ENCODE data around the gene FUBP3.

The FUBP3 gene

DNA sequence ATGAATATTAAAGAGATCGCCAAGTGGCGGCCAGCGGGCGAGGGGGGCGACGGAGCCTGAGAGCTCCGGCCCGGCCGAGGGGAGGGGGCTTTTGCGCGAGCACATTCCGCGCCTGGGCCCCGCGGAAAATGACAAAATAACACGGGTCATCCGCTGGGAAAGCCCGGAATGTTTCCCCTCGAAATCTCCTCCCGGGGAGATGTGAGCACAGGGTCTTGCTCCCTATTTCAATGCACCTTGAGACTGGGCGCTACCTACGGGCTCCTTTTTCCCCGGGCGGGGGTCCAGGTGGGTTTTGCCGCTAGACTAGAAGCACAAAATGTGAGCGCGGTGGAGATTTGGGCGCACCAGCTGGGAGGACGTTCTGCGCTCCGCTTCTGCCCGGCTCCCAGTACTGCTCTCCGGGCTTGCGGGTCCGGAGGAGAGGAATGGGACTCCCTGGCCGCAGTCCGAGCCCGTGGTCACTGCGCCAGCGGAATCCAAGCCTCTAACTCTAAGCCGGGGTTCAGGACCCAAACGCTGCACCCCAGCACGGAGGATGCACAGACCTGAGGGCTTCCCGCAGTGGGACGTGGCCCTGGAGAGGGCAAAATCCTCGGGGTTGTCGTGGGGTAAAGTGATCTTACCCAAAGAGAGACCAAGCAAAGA is 82.2 kb downstream of the FUBP3 start:
- DNase-seq = no peak

DNA sequence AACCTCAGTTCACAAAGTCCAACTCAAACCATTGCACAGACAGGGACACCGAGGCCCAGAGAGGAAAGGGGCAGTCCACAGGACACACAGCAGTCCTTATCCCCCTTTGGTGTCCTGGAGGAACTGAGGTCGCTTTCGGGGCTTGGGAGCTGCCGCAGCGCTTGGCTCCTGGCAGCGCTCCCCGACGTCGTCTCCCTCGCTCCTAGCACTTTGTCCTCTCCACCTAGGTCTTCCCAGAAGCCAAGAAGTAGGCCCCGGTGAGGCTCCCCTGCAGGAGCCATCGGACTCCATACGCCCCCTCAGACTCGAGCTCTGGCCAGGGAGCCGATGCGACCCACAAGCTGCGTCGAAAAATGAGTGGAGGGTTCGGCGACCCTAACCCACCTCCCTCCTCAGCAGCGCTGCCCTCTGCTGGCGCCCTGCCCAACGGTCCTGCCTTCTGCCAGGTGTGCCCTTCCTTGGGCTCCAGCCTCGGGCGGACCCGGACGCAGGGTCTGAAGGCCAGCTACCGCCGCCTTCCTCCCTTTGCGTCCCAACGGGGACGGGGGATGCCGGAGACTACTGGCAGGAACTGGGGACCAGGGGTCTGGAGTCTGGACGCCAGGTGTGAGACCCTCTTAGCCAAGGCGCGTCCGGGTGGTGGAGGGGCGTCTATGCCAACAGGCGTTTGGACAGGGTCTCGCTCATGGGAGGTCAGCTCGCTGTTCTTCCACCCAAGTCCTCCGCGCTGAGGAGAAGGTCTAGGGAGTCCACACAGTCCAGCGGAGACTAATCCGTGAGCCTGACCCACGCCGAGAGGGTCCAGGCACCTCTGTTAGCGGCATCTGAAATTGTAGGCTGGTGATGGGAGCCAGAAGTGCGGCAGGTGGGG is 83.0 kb downstream of the FUBP3 start:
- no peak for DNase-seq

DNA sequence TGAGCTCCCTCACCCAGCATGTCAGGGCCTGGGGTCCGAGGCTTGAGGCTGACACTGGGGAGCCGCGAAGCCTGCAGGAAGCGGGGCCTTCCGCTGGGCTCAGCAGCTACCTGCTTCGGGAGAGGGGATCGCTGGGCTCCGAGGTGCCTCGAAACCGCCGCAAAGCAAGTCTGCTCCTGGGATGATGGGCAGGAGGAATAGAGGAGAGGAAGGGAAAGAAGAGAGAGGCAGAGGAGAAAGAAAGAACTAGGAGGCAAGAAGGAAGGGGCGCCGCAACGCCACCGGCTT is 83.5 kb downstream of the FUBP3 start:
- no peak for DNase-seq

DNA sequence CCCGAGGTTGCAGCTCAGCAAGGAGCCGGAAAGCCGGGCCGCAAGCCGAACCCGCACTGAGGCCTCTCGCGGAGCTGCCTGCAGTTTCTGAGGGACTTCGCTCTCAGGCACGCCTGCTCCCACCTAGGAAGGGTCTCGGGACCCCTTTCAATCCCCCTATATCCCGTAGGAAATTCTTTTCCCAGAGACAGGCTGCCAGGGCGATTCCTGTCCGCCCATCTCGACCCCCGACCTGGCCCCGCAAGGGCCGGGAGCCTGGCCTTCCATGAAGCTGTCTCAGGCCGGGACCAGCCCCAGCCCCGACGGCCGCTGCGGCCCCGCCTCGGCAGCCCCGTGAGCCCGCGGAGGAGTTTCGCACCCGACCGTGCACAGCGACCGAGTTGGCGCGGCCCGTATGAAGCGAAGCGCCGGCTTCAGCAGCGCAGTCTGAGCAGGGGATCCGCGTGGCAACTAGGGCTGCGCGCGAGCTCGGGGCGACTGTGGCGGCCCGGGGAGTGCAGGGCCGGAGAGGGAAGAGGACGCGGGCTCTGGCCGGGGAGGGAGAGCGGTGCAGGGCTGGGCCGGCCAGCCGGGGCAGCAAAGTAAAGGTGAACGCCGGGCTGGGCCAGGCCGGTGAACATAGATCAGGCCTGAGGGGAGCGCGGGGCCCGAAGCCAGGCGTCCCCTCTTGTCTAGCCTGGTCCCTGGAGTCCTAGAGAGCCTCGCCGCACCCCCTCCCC is 84.0 kb downstream of the FUBP3 start:
- no peak for DNase-seq

DNA sequence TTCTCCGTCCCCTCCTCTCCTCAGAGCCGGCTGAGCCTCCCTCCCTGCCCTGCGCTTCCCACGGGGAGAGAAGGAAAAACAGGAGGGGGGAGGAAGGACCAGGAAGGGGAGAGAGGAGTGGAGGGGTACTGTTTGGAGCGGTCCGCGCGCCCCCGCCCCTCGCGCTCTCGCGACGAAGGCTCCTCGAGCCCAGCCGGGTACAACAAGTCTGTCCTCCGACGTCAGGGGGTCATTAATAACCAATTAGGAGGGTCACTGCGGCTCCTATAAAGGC is 84.5 kb downstream of the FUBP3 start:
- DNase-seq = no peak

DNA sequence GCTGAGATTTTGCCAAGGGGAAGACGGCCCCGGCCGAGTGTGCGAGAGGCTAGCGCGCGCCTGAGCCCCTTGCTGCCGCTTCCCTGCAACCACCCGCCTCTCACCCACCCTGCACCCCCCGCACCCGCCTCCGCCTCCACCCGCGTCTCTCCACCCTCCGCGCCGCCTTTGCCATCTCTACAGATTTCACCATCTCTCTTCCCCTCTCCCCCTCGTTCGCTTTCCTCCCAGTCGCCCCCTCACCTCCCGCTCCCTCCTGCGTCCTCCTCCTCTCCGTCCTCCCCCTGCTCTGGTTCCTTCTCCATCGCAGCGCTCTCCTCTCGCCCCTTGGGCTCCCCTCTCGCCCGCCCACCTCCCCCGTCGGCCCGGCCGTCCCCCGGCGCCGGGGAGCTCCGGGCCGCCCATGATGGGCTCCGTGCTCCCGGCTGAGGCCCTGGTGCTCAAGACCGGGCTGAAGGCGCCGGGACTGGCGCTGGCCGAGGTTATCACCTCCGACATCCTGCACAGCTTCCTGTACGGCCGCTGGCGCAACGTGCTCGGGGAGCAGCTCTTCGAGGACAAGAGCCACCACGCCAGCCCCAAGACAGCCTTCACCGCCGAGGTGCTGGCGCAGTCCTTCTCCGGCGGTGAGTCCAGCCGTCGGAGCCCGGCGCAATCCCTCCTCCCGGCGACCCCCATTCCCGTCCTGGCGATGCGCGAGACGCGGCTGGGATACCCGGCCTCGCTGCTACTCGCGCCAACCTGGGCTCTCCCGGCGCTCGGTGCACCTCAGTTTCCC is 85.1 kb downstream of the FUBP3 start, which contains the start of gene PRDM12:
Gene PRDM12 (plus strand): TSS at position 344 of the 778 bp plus-strand sequence. CDS start 60 bp downstream, at position 404.
- no peak for DNase-seq

DNA sequence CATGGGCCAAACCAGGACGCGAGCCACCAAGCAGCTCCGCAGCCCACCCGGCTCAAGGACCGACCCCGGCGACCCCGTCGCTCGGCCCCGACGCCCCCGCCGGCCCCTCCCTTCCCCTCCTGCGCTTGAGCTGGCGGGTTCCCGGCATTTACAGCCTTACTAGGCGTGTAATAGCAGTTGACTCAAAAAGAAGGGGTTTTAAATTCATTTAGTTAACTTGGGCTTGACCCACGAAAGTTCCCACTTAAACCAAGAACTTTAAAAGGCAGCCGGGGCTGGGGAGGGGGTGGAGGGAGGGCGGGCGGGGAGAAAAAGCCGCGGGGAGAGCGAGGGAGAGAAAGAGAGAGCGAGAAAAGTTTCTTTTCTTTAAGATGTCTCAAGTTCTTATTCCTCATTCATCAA is 85.7 kb downstream of the FUBP3 start:
- DNase-seq = no peak

DNA sequence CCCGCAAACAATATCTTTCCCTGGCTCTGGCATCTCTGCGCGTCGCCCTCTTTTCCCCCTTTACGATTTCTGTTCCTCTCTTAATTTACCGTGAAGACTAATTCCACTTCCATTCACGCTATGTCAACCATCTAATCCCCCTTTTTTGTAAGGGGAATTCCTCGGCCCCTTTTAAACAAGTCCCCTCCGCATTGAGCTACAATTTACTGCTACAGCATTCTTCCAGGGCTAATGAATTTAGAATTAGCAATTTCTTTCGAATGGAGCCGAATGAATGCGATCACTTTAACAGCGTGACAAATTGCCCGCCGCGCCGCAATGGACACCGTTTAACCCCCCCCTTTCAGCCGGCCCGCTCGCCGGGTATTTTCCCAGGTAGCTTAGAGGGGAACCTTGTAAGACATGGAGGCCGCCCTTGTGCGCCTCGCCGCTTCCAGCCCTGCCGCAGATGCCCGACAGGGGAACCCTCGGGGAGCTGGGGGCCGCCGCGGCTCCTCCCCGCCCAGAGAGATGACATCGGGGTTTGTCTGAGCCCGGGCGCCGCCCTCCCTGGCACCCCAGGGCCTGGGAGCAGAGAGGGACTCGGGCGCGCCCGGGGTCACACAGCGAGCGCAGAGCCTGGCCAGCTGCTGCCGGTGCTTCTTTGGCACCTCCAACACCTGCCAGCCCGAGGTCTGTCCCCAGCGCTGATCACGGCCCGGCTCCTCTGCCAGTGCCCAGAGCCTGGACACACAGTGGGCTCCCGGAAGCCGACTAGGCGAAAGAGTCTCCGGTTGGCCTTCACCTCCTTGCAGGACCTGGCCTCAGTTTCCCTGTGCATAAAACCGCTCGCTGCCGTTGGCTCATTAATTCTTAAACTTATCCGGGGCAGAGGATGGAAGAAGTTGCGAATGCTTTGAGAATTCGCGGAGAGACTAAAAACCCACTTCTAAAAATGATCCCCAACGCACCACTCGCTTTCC is 86.3 kb downstream of the FUBP3 start:
- no peak for DNase-seq

DNA sequence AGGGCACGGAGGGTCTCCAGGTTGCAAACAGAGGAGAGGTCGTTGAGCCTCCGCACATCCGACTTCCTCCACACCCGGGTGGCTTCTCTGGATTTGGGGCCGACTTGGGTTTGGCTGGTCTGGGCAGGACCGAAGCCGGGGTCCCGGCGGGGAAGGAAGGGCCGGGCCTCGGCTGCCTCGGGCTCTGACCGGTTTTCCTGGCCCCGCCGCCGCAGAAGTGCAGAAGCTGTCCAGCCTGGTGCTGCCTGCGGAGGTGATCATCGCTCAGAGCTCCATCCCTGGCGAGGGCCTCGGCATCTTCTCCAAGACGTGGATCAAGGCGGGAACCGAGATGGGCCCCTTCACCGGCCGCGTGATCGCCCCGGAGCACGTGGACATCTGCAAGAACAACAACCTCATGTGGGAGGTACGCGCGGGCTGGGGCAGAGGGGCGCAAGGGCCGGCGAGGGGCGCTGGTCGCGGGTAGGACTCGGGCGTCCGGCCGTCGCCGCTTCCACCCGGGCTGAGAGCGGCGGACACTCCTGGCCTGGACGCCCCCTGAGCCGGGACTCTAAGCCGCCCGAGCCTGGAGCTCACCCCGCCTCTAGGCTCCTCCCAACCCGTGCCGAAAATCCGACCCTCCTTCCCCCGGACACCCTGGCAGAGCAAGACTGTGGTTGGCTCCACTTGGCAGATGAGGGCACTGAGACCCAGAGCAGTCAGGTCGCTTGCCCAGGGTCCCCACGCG is 87.2 kb downstream of the FUBP3 start:
- no peak for DNase-seq

DNA sequence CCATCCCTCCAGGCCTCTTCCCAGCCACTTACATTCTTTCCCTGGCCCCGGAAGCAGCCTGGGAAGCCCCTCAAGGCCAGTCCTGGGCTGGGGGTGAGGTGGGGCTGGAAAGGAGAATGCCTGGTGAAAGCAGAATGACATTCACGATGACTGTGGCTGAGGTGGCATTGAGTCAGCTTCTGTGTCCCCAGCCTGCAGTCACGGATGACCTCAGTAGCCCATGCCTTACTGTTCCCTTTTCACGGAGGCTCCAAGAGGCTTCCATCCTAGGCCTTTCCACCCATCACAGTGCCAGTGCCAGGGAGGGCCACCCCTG is 87.7 kb downstream of the FUBP3 start:
- no peak for DNase-seq

DNA sequence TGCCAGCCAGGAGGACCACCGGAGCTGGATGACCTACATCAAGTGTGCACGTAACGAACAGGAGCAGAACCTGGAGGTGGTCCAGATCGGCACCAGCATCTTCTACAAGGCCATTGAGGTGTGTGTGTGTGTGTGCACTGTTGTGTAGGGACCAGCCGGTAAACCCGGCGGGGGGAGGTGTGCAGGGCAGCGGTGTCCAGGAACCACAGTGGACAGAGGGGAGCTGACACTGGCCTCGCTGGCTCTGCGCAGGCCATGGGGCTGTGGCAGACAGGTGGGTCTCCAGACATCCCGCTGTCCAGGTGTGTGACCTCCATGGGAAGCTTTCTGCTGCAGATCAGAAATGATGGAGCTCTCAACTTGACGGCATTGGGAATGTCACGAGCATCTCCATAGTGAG is 88.8 kb downstream of the FUBP3 start:
- DNase-seq = no peak

DNA sequence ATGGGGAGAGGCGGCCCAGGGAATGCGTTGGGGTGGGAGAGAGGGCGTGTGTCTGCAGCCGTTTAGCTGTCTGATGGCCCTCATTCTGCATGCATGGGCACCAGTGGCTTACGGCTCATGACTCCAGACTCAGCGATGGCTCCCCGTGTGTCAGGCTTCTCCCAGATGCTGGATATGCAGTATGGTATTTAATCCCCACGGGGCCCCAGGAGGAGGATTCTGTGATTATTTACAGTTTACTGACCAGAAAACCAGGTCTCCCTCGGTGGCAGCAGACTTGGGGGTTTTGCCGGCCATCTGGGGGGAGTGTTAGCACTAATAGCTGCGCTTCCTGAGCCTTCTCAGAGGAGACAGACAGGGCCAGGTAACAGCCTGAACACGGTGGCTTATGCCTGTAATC is 89.3 kb downstream of the FUBP3 start:
- DNase-seq = no peak

DNA sequence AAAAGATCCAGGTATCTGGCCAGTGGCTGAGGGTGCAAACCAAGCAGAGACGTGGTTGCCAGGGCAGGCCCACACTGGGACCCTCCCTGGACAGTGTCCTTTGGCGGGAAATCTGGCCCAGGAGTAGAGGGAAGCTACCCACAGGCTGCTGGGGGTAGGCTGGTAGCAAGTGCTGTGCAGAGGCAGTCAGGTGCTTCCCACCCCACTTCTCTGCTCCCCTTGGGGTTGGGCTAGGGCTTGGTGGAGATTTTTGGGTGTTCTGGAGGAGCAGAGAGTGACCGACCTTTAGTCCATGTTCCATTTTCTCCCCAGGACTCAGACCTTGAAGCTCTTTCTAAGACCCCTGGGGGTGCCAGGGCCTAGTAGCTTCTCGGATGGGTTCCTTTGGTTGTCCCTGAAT is 90.6 kb downstream of the FUBP3 start:
- DNase-seq = no peak

DNA sequence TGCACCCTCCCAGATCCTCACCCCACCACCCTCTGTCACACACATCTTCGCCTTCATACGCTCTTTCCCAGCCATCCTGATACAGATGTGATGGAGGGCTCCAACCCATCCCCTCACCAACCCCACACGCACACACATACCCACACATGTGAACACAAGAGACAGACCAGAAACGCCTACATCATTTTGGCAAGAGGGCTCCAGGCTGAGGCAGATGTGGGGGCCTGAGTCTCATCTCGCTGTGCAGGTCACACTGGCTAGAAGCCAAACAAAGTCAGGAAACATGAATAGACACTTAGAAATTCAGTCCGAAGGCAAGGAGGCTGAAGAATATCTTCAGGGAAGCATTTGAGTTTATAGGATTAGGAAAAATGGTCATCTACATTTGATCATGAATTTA is 91.3 kb downstream of the FUBP3 start:
- DNase-seq = no peak

DNA sequence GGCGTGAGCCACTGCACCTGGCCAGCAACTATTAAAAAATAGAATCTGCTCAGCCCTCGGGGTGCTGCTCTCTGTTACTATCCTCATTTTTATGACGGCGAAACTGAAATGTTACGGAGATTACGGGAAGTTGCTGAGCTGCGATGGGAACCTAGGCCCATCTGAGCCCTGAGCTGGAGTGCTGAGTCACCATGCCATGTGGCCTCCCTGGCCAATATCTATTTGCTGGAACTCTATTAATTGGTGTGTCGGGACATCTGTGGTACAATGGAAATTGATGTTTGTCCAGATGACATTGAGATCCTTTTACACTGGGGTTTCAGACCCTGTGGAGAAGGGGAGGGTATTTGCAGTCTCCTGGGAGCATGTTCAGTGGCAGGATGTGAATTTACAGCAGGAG is 93.1 kb downstream of the FUBP3 start:
- DNase-seq = no peak

DNA sequence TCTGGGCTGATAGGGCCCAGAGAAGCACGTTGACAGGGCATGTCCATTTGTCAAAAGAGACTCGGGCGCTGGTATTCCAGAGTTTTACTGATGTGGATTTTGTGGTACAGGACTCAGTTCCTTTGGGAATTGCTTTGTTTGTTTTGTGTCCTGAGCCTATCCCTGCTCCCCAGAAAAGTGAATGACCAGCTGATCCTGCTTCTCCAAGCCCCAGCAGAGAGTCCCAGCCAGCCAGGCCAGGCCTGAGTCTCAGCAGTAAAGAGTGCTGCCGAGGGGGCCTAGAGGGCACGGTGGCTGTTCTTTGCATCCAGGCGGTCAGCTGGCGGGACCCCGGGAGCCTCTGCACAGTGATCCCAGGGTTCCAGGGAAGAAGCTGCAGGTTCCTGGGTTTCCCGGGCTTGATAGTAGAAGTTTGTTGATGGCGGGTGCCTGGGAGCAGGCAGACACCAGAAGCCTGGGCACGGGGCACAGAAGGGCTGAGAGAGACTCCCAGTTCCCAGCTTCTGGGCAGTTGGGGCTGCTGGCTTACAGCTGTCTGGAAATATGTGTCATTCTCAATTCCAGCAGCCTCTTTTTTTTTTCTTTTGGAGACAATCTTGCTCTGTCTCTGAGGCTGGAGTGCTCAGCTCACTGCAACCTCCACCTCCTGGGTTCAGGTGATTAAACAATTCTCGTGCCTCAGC is 93.7 kb downstream of the FUBP3 start:
- DNase-seq = no peak

DNA sequence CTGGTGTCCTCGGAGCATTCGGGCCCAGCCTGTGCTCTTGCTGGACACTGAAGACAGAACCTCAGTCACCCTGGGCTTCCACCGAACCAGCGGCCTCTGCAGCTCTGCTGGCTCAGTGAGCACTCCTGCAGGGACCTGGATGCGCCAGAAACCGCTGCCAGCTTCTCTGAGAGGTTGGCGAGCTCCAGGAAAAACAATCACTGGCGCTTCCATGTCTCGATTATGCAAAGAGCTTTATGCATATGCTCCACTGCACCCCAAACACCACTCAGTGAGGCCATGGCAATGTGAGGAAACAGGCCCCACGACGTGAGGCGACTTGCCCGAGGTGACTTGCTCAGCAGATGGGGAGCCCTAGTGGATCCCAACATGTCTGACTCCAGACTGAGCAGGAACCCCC is 96.0 kb downstream of the FUBP3 start:
- peak in 1 of 51 donors; percentile 1 for DNase-seq

DNA sequence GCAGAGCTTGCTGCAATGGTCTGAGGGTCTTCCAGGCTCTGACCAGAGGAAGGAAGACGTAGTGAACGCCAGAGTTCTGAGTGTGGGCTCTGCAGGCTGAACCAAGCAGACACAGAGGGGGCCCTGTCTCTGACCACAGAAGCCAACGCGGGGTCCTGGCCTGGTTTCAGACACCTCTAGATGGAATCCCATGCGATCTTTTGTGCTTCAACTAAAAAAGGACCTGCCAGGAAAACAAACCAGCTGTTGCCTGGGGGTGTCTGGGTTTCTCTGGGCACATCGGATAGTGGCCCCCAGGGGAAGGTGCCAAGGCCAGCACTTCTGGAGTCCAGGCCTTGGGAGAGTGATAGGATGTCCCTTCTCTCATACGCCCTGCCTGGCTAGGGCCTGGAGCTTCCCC is 97.9 kb downstream of the FUBP3 start:
- no peak for DNase-seq

DNA sequence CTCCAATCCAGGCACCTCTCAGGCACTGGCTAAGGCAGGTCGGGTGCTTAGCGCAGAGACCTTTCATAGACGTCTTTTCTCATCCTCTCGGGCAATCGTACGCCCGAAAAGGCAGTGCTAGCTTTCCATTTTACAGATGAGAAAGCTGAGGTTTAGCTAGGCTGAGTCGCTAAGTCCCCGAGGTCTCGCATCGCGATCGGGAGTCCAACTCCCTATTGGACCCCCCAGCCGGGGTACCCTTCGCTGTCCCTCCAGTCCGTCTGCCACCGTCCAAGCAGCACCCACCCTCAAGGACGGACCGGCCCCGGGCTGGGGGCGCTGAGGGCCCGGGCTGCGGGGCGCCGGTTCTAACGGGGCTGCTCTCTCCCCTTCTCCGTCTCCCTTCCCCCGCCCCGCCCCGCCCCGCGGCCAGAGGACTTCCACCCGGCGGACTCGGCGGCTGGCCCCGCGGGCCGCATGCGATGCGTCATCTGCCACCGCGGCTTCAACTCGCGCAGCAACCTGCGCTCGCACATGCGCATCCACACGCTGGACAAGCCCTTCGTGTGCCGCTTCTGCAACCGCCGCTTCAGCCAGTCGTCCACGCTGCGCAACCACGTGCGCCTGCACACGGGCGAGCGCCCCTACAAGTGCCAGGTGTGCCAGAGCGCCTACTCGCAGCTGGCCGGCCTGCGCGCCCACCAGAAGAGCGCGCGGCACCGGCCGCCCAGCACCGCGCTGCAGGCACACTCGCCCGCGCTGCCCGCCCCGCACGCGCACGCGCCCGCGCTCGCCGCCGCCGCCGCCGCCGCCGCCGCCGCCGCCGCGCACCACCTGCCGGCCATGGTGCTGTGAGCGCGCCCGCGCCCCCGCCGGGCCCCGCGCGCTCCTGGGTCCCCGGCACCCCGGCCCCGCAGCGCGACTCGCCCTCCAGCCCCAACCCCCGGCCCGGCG is 101.7 kb downstream of the FUBP3 start:
- peak in 42 of 51 donors; percentile 12 to 76 (median 36) for DNase-seq

All from hypothalamus (tissue), 51 donors.